ENCODE data around the gene CENPS. TPM values are rescaled to one million over a fixed set of nuclear protein-coding genes. Genes with fewer than 3 reads are reported as not detected.

The CENPS gene
- total and polyA plus RNA-seq, 2 experiments from 2014 or later, result 8.8 to 21.1 TPM

GRCh38 chr1:10384219-10384618, 46.0 kb upstream of the CENPS start:
- Histone ChIP-seq H3K9me2 (replicated peaks; ENCODE audit: insufficient read depth) (no peaks in the 10 kb centered on the region), H3K9me3 (ENCODE audit: low read depth) (no peaks in the 10 kb centered on the region), H3K36me3 (replicated peaks; ENCODE audit: insufficient read depth, low read depth) (no peaks in the 10 kb centered on the region), H3K4me2 (no peak overlapping the region), H3K27me3 (no peaks in the 10 kb centered on the region), H3K27ac (no peak overlapping the region), H2AFZ (no peak overlapping the region), H3K79me2 (no peaks in the 10 kb centered on the region), H4K20me1 (ENCODE audit: insufficient read depth, poor library complexity, severe bottlenecking) (no peaks in the 10 kb centered on the region), H3K4me3 (no peak overlapping the region), H3K4me1 (ENCODE audit: insufficient read depth) (peaks cover 19% of the 10 kb centered on the region)
- TF ChIP-seq CTCF (IDR thresholded peaks at IDR 0.05; ENCODE audit: poor library complexity) (no peak), EZH2phosphoT487 (IDR thresholded peaks at IDR 0.05; ENCODE audit: low read depth, severe bottlenecking, unreplicated experiment) (no peak), EZH2 (IDR thresholded peaks at IDR 0.05; ENCODE audit: borderline replicate concordance) (no peak)
- no peak for DNase-seq (ENCODE audit: low spot score)
- WGBS (ENCODE audit: low lambda C conversion rate, missing lambda C conversion rate), result 97% methylated on average over 8 of the region's 8 CpGs

DNA sequence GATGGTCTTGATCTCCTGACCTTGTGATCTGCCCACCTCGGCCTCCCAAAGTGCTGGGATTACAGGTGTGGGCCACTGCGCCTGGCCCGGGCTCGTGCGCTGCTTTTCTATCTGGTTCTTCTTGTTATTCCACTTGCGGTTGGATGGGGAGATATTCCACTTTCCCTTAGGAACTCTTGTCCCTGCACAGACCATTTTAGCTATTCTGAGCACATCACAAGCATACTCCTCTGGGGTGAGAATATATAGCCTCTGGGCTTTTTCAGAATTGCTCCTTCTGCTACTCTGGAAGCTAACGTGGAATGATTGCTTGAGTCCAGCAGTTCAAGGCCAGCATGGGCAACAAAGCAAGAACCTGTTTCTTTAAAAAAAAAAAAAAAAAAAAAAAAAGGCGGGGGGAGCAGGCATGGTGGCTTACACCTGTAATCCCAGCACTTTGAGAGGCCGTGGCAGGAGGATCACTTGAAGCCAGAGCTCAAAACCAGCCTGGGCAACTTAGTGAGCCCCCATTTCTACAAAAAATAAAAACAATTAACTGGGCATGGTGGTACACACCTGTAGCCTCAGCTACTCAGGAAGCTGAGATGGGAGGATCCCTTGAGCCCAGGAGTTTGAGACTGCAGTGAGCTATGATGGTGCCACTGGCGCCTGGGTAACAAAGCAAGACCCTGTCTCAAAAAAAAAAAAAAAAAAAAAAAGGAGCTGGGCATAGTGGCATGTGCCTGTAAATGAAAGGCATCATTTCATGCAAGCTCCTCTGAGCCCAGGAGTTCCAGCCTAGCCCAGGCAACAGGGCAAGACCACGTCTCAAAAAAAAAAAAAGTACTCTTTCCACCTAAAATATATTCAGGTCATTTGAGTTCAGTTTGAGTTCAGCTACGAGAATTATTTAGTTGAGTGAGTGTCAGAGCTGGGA, 43.2 kb upstream of the CENPS start:
- Histone ChIP-seq H2AFZ (no peak overlapping the region), H3K27me3 (no peaks in the 10 kb centered on the region), H3K79me2 (no peaks in the 10 kb centered on the region), H3K9me2 (replicated peaks; ENCODE audit: insufficient read depth) (no peaks in the 10 kb centered on the region), H3K4me2 (peak overlapping the region; percentile 46), H3K9me3 (ENCODE audit: low read depth) (no peaks in the 10 kb centered on the region), H3K4me1 (ENCODE audit: insufficient read depth) (peaks cover 19% of the 10 kb centered on the region), H4K20me1 (ENCODE audit: insufficient read depth, poor library complexity, severe bottlenecking) (no peaks in the 10 kb centered on the region), H3K4me3 (no peak overlapping the region), H3K36me3 (replicated peaks; ENCODE audit: insufficient read depth, low read depth) (no peaks in the 10 kb centered on the region), H3K27ac (peak overlapping the region; percentile 83)
- TF ChIP-seq EZH2phosphoT487 (IDR thresholded peaks at IDR 0.05; ENCODE audit: low read depth, severe bottlenecking, unreplicated experiment), result no peak
- TF ChIP-seq EZH2 (IDR thresholded peaks at IDR 0.05; ENCODE audit: borderline replicate concordance), result no peak
- TF ChIP-seq CTCF (IDR thresholded peaks at IDR 0.05; ENCODE audit: poor library complexity), result no peak
- DNase-seq (ENCODE audit: low spot score), result no peak
- WGBS (ENCODE audit: low lambda C conversion rate, missing lambda C conversion rate), result 74% methylated on average over 12 of the region's 12 CpGs

DNA sequence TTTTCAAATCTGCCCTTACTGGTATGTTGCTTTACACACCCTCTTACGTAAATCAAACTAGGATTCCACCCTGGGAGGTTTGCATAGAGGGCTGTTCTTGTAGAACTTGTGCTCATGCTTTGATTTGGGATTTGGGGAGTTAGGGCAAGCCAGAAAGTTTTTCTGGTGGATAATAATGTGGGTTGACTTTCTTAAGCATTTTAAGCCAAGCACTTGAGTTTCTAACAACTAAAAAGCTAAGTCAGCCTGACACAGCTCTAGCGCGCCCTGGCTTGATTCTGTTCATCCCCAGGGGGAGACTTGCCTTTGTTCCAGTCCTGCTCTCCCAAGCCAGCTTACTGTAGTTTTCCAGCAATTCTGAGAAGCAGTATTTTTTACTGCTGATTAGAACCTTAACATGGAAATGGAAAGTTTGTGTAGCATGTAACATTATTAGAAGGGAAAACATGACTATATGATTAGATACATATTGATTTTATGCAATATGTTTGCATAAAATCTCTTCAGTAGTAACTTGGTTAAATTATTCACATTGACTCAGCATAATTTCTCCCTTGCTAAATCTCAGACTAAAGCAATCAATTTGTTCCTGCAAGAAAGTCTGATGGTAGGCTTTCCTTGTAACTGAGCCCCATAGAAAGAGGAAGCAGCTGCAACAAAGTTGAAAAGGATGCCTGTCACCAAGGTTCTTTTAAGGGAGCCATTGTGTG, 42.4 kb upstream of the CENPS start:
- Histone ChIP-seq H2AFZ (no peak overlapping the region), H3K27me3 (no peaks in the 10 kb centered on the region), H3K9me3 (ENCODE audit: low read depth) (no peaks in the 10 kb centered on the region), H3K4me1 (ENCODE audit: insufficient read depth) (peaks cover 19% of the 10 kb centered on the region), H3K27ac (peak overlapping the region; percentile 83), H3K79me2 (no peaks in the 10 kb centered on the region), H3K36me3 (replicated peaks; ENCODE audit: insufficient read depth, low read depth) (no peaks in the 10 kb centered on the region), H3K4me2 (peak overlapping the region; percentile 46), H4K20me1 (ENCODE audit: insufficient read depth, poor library complexity, severe bottlenecking) (no peaks in the 10 kb centered on the region), H3K4me3 (no peak overlapping the region), H3K9me2 (replicated peaks; ENCODE audit: insufficient read depth) (no peaks in the 10 kb centered on the region)
- TF ChIP-seq EZH2phosphoT487 (IDR thresholded peaks at IDR 0.05; ENCODE audit: low read depth, severe bottlenecking, unreplicated experiment) (no peak), CTCF (IDR thresholded peaks at IDR 0.05; ENCODE audit: poor library complexity) (no peak), EZH2 (IDR thresholded peaks at IDR 0.05; ENCODE audit: borderline replicate concordance) (no peak)
- 44% methylated on average over 3 of the region's 3 CpGs for WGBS (ENCODE audit: low lambda C conversion rate, missing lambda C conversion rate)
- peak; percentile 52 for DNase-seq (ENCODE audit: low spot score)

Data from hepatocyte (in vitro differentiated cells).